ENCODE results near the gene MS4A15.
"Not testable (repeated sequence)": the region's sequence is repeated elsewhere in the genome, so short reads cannot be mapped to it uniquely, and the experiment has no call there.

The MS4A15 gene

GRCh38 chr11:60757231-60757800, 649 bp downstream of the MS4A15 start:
- no peak for DNase-seq

- not testable (repeated sequence) for DNase-seq
Observed at GRCh38 chr11:60758671-60759070, 2.0 kb downstream of the MS4A15 start.

GRCh38 chr11:60759438-60760225, 3.0 kb downstream of the MS4A15 start:
- not testable (repeated sequence) for DNase-seq

- DNase-seq: no peak
Observed at GRCh38 chr11:60761436-60762190, 4.9 kb downstream of the MS4A15 start.

GRCh38 chr11:60762851-60763691, 6.4 kb downstream of the MS4A15 start:
- no peak for DNase-seq

- no peak for DNase-seq
Observed at GRCh38 chr11:60763692-60764369, 7.2 kb downstream of the MS4A15 start.

- DNase-seq: no peak
Observed at GRCh38 chr11:60764879-60765278, 8.2 kb downstream of the MS4A15 start.

GRCh38 chr11:60765355-60765754, 8.7 kb downstream of the MS4A15 start:
- DNase-seq: no peak

GRCh38 chr11:60766547-60766946, 9.9 kb downstream of the MS4A15 start:
- no peak for DNase-seq

- DNase-seq: peak in 1 of 2 experiments; percentile 10
Observed at GRCh38 chr11:60767388-60767811, 10.7 kb downstream of the MS4A15 start.

- no peak for DNase-seq
Observed at GRCh38 chr11:60768202-60768601, 11.5 kb downstream of the MS4A15 start.

GRCh38 chr11:60769273-60769672, 12.6 kb downstream of the MS4A15 start:
- DNase-seq: no peak

- DNase-seq: no peak
Observed at GRCh38 chr11:60769811-60770210, 13.1 kb downstream of the MS4A15 start.

GRCh38 chr11:60771146-60771545, 14.5 kb downstream of the MS4A15 start:
- DNase-seq: no peak

GRCh38 chr11:60771879-60772525, 15.3 kb downstream of the MS4A15 start:
- DNase-seq: no peak

GRCh38 chr11:60772666-60773065, 16.0 kb downstream of the MS4A15 start:
- DNase-seq: no peak

GRCh38 chr11:60774726-60775125, 18.1 kb downstream of the MS4A15 start:
- DNase-seq: no peak

GRCh38 chr11:60775420-60775961, 18.8 kb downstream of the MS4A15 start:
- DNase-seq: peak; percentile 75 to 76

- no peak for DNase-seq
Observed at GRCh38 chr11:60776167-60776566, 19.5 kb downstream of the MS4A15 start.

GRCh38 chr11:60777106-60777505, 20.4 kb downstream of the MS4A15 start:
- DNase-seq: no peak

GRCh38 chr11:60777572-60777971, 20.9 kb downstream of the MS4A15 start:
- no peak for DNase-seq

Measured in stimulated activated CD4-positive, alpha-beta T cell treated with anti-CD3 and anti-CD28 coated beads, Interleukin-4, amount 100 ng/mL, for 4 hours (primary cell).